Astrocyte (in vitro differentiated cells and primary cell): ENCODE data around the gene ASTN1. TPM values are rescaled to one million over a fixed set of nuclear protein-coding genes. Genes with fewer than 3 reads are reported as not detected.

Source experiments
- DNase-seq: peaks from one replicate; pipeline ENCODE4 v3.0.0-alpha.2; 2010; ENCODE audit warnings: low read depth
- FAIRE-seq: peaks from 2 replicates; lab custom pipeline; 2011; peaks lifted over from hg19 to GRCh38; lab: Jason Lieb, UNC
- H2AFZ ChIP-seq: 2 replicates; pipeline ENCODE4 v1.6.0; 2012; ENCODE audit warnings: low read depth, low read length, inconsistent platforms
- H3K27ac ChIP-seq: 2 replicates; pipeline ENCODE4 v1.5.1; 2011; ENCODE audit warnings: low read depth, low read length, inconsistent platforms
- H3K27me3 ChIP-seq: 2 replicates; pipeline ENCODE4 v1.6.0; 2011; ENCODE audit warnings: low read length, inconsistent platforms; ENCODE audit not compliant: insufficient read depth
- H3K36me3 ChIP-seq: 2 replicates; pipeline ENCODE4 v1.5.1; 2011; ENCODE audit warnings: low read length, inconsistent platforms; ENCODE audit not compliant: insufficient read depth
- H3K4me1 ChIP-seq: 2 replicates; pipeline ENCODE4 v1.5.1; 2011; ENCODE audit warnings: low read length, inconsistent platforms; ENCODE audit not compliant: insufficient read depth
- H3K4me2 ChIP-seq: 2 replicates; pipeline ENCODE4 v1.6.0; 2012; ENCODE audit warnings: low read length, inconsistent platforms
- H3K4me3 ChIP-seq: 2 replicates; pipeline ENCODE4 v1.5.1; 2011; ENCODE audit warnings: low read depth, mild to moderate bottlenecking, low read length, inconsistent platforms; ENCODE audit not compliant: insufficient read depth
- H3K79me2 ChIP-seq: 2 replicates; pipeline ENCODE4 v1.6.0; 2012; ENCODE audit warnings: mild to moderate bottlenecking, low read length, inconsistent platforms; ENCODE audit not compliant: insufficient read depth
- H3K9ac ChIP-seq: 2 replicates; pipeline ENCODE4 v1.6.0; 2012; ENCODE audit warnings: mild to moderate bottlenecking, low read length, inconsistent platforms
- H3K9me3 ChIP-seq: 2 replicates; pipeline ENCODE4 v1.5.1; 2012; ENCODE audit warnings: low read depth, mild to moderate bottlenecking, low read length, inconsistent platforms; ENCODE audit not compliant: insufficient read depth
- H4K20me1 ChIP-seq: 2 replicates; pipeline ENCODE4 v1.6.0; 2012; ENCODE audit warnings: low read length, inconsistent platforms; ENCODE audit not compliant: insufficient read depth
- H3K27ac Mint-ChIP-seq: one replicate; pipeline ENCODE4 v1.8.0; 2021; ENCODE audit warnings: mild to moderate bottlenecking, mixed read lengths; ENCODE audit not compliant: unreplicated experiment
- H3K27me3 Mint-ChIP-seq: one replicate; pipeline ENCODE4 v1.8.0; 2021; ENCODE audit warnings: low read depth, mixed read lengths; ENCODE audit not compliant: unreplicated experiment
- H3K36me3 Mint-ChIP-seq: one replicate; pipeline ENCODE4 v1.8.0; 2021; ENCODE audit warnings: low read depth, mixed read lengths; ENCODE audit not compliant: unreplicated experiment
- H3K4me1 Mint-ChIP-seq: one replicate; pipeline ENCODE4 v1.8.0; 2021; ENCODE audit warnings: low read depth, mixed read lengths; ENCODE audit not compliant: unreplicated experiment
- H3K4me3 Mint-ChIP-seq: one replicate; pipeline ENCODE4 v1.8.0; 2021; ENCODE audit warnings: mild to moderate bottlenecking, moderate library complexity, mixed read lengths; ENCODE audit not compliant: unreplicated experiment
- H3K9me3 Mint-ChIP-seq: one replicate; pipeline ENCODE4 v1.8.0; 2021; ENCODE audit warnings: mild to moderate bottlenecking, mixed read lengths; ENCODE audit not compliant: unreplicated experiment
- EZH2 ChIP-seq: IDR thresholded peaks from 2 replicates; pipeline ENCODE4 v1.6.1; 2012; ENCODE audit warnings: mild to moderate bottlenecking, low read length, inconsistent platforms; ENCODE audit not compliant: insufficient read depth
- total RNA-seq: library from RNA; stranded (reverse); gene quantifications from 2 replicates; pipeline ENCODE4 v1.2.1, GENCODE V29; 2021
- TF ChIP-seq, protein P1 (sequence below): IDR thresholded peaks from 2 replicates; pipeline ENCODE4 v1.5.1; 2011; ENCODE audit warnings: low read depth, mild to moderate bottlenecking, inconsistent platforms, low read length, moderate library complexity; ENCODE audit not compliant: insufficient read depth

ASTN1 gene
- total RNA-seq, 1 donor from 2014 or later: 0.50 TPM

- no peak overlapping the region for H3K4me2 ChIP-seq
- no peak overlapping the region for H3K27ac ChIP-seq
- no peak for DNase-seq
- H2AFZ ChIP-seq: no peak overlapping the region
- no peak overlapping the region for H3K9ac ChIP-seq
- H3K36me3 ChIP-seq: no peaks in the 10 kb centered on the region
- no peak for FAIRE-seq
- H3K4me3 Mint-ChIP-seq: no peak overlapping the region
- no peaks in the 10 kb centered on the region for H3K27me3 ChIP-seq
- no peaks in the 10 kb centered on the region for H3K27me3 Mint-ChIP-seq
- no peaks in the 10 kb centered on the region for H3K79me2 ChIP-seq
- H3K4me1 ChIP-seq: no peaks in the 10 kb centered on the region
- no peaks in the 10 kb centered on the region for H3K36me3 Mint-ChIP-seq
- TF ChIP-seq, protein P1, sequence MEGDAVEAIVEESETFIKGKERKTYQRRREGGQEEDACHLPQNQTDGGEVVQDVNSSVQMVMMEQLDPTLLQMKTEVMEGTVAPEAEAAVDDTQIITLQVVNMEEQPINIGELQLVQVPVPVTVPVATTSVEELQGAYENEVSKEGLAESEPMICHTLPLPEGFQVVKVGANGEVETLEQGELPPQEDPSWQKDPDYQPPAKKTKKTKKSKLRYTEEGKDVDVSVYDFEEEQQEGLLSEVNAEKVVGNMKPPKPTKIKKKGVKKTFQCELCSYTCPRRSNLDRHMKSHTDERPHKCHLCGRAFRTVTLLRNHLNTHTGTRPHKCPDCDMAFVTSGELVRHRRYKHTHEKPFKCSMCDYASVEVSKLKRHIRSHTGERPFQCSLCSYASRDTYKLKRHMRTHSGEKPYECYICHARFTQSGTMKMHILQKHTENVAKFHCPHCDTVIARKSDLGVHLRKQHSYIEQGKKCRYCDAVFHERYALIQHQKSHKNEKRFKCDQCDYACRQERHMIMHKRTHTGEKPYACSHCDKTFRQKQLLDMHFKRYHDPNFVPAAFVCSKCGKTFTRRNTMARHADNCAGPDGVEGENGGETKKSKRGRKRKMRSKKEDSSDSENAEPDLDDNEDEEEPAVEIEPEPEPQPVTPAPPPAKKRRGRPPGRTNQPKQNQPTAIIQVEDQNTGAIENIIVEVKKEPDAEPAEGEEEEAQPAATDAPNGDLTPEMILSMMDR: no peak
- no peak for TF ChIP-seq EZH2
- H3K4me3 ChIP-seq: no peak overlapping the region
- no peaks in the 10 kb centered on the region for H4K20me1 ChIP-seq
- no peaks in the 10 kb centered on the region for H3K9me3 ChIP-seq
- no peaks in the 10 kb centered on the region for H3K9me3 Mint-ChIP-seq
- no peaks in the 10 kb centered on the region for H3K4me1 Mint-ChIP-seq
- H3K27ac Mint-ChIP-seq: no peak overlapping the region
Observed at GRCh38 chr1:176926330-176927086, 238.0 kb downstream of the ASTN1 start.

- H3K36me3 Mint-ChIP-seq: no peaks in the 10 kb centered on the region
- no peak for TF ChIP-seq EZH2
- TF ChIP-seq, protein P1: no peak
Observed at GRCh38 chr1:176925223-176925622, 239.3 kb downstream of the ASTN1 start.

DNA sequence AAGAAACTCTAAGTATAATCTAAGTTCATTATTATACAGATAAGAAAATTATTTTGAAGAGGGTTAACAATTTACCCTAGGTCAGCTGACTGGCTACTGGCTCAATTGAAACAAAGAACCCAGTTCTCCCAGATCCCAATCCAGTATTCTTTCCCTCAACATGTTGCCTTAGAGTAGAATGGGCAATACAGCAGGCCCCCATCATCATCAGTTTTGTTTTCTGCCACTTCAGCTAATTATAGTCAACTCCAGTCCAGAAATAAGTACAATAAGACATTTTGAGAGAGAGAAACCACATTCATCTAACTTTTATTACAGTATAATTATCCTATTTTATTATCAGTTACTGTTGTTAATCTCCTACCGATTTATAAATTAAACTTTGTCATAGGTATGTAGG lies 241.2 kb downstream of the ASTN1 start:
- Histone ChIP-seq H3K36me3 (no peaks in the 10 kb centered on the region), H3K4me2 (no peak overlapping the region), H3K9me3 (no peaks in the 10 kb centered on the region), H3K9ac (no peak overlapping the region), H3K27ac (no peak overlapping the region), H3K79me2 (no peaks in the 10 kb centered on the region), H3K4me3 (no peak overlapping the region), H4K20me1 (no peaks in the 10 kb centered on the region), H3K27me3 (no peaks in the 10 kb centered on the region), H3K4me1 (no peaks in the 10 kb centered on the region), H2AFZ (no peak overlapping the region)
- Mint-ChIP-seq H3K36me3 (no peaks in the 10 kb centered on the region), H3K4me3 (no peak overlapping the region), H3K27ac (no peak overlapping the region), H3K27me3 (peaks cover 6% of the 10 kb centered on the region), H3K9me3 (peaks cover 3% of the 10 kb centered on the region), H3K4me1 (no peaks in the 10 kb centered on the region)
- TF ChIP-seq EZH2: no peak
- TF ChIP-seq, protein P1: no peak
- no peak for DNase-seq
- FAIRE-seq: no peak

More at GRCh38 chr1:176925223-176925622, 239.3 kb downstream of the ASTN1 start:
- H3K27me3 Mint-ChIP-seq: no peaks in the 10 kb centered on the region
- FAIRE-seq (no peak), DNase-seq (no peak)
- H3K9me3 ChIP-seq: no peaks in the 10 kb centered on the region
- no peak overlapping the region for H3K4me3 Mint-ChIP-seq
- H3K27ac ChIP-seq: no peak overlapping the region
- no peak overlapping the region for H2AFZ ChIP-seq
- H3K4me3 ChIP-seq: no peak overlapping the region
- H3K79me2 ChIP-seq: no peaks in the 10 kb centered on the region
- no peak overlapping the region for H3K27ac Mint-ChIP-seq
- H3K4me1 Mint-ChIP-seq: no peaks in the 10 kb centered on the region
- H3K9ac ChIP-seq: no peak overlapping the region
- no peaks in the 10 kb centered on the region for H4K20me1 ChIP-seq
- H3K27me3 ChIP-seq: no peaks in the 10 kb centered on the region
- no peaks in the 10 kb centered on the region for H3K4me1 ChIP-seq
- no peaks in the 10 kb centered on the region for H3K9me3 Mint-ChIP-seq
- H3K4me2 ChIP-seq: no peak overlapping the region
- H3K36me3 ChIP-seq: no peaks in the 10 kb centered on the region
